Prostate gland (tissue), 2 donors: ENCODE measurements around the gene ZNF516. TPM values are rescaled to one million over a fixed set of nuclear protein-coding genes. Genes with fewer than 3 reads are reported as not detected.

ENCODE experiments used
- DNase-seq: peaks from one replicate; pipeline ENCODE4 v3.0.0-alpha.2; 2019; ENCODE audit warnings: low spot score
- H3K27ac ChIP-seq, 2 donors: fragments of 200-600 bp; sonication (generic); 2 replicates each; pipeline ENCODE4 v1.5.1; 2017 to 2019
- H3K27me3 ChIP-seq: fragments of 200-600 bp; sonication (generic); replicated peaks from 2 replicates; pipeline ENCODE4 v1.5.1; 2019; ENCODE audit not compliant: insufficient read depth
- H3K36me3 ChIP-seq, 2 donors: fragments of 200-600 bp; sonication (generic); 1 replicate in 1 of 2; 2 replicates in 1 of 2; pipeline versions ENCODE4 v1.5.1 to v1.8.1; 2017 to 2019
- H3K4me1 ChIP-seq: fragments of 200-600 bp; sonication (generic); replicated peaks from 2 replicates; pipeline ENCODE4 v1.5.1; 2019
- H3K4me3 ChIP-seq, 2 donors: fragments of 200-600 bp; sonication (generic); 2 replicates each; pipeline ENCODE4 v1.5.1; 2017 to 2019
- H3K9me3 ChIP-seq: fragments of 200-600 bp; sonication (generic); 2 replicates; pipeline ENCODE4 v1.5.1; 2017
- CTCF ChIP-seq, 4 experiments: fragments of 200-600 bp in 2 of 4; fragments of 450-650 bp in 2 of 4; sonication (generic) in 2 of 4; IDR thresholded peaks; 1 replicate in 3 of 4; 2 replicates in 1 of 4; pipeline ENCODE4 v1.5.1; 2016 to 2019; ENCODE audit warnings: antibody characterized with exemption in 4 of 4, mild to moderate bottlenecking in 2 of 4, moderate library complexity in 2 of 4
- POLR2A ChIP-seq: fragments of 450-650 bp; IDR thresholded peaks from one replicate; pipeline ENCODE4 v1.6.1; 2016; ENCODE audit warnings: antibody characterized with exemption, mild to moderate bottlenecking
- POLR2AphosphoS5 ChIP-seq: sonication (generic); formaldehyde crosslinking; IDR thresholded peaks from one replicate; pipeline ENCODE4 v1.6.1; 2017; ENCODE audit warnings: antibody characterized with exemption
- WGBS: methylation state at CpG from one replicate; pipeline ENCODE4 v1.1.5; 2018; 5-methylcytosine and 5-hydroxymethylcytosine counted together
- intact Hi-C: fragments of 100-400 bp; cut with DNase I; formaldehyde crosslinking; loops from one replicate; pipeline ENCODE4 v1.14.2; 2022
- total RNA-seq, 2 donors: library from RNA; depleted of rRNA; stranded (reverse); fragments of >200 nt; gene quantifications; one replicate each; pipeline ENCODE4 v1.1.0, GENCODE V29; 2016

The ZNF516 gene
- total RNA-seq, 2 donors from 2014 or later = 25.0 to 158 TPM

GRCh38 chr18:76421685-76422078, 73.4 kb downstream of the ZNF516 start:
- Histone ChIP-seq H3K4me1 (peaks cover 4% of the 10 kb centered on the region), H3K4me3 (no peak overlapping the region), H3K27ac (peak overlapping the region; percentile 11 to 54), H3K36me3 (no peaks in the 10 kb centered on the region), H3K27me3 (no peaks in the 10 kb centered on the region), H3K9me3 (no peaks in the 10 kb centered on the region)
- DNase-seq = no peak
- TF ChIP-seq CTCF (IDR thresholded peaks at IDR 0.05) (no peak), POLR2AphosphoS5 (no peak), POLR2A (no peak)
- intact Hi-C loops = no loop called here
- WGBS = 54% methylated on average over 3 of the region's 3 CpGs

GRCh38 chr18:76420898-76421684, 74.0 kb downstream of the ZNF516 start:
- intact Hi-C loops = no loop called here
- TF ChIP-seq POLR2A (no peak), POLR2AphosphoS5 (peak; percentile 49)
- DNase-seq = peak; percentile 55
- Histone ChIP-seq H3K36me3 (no peaks in the 10 kb centered on the region), H3K4me3 (no peak overlapping the region), H3K27ac (peak overlapping the region; percentile 11 to 54), H3K9me3 (no peaks in the 10 kb centered on the region), H3K4me1 (peaks cover 4% of the 10 kb centered on the region), H3K27me3 (no peaks in the 10 kb centered on the region)
- WGBS = 42% methylated on average over 13 of the region's 13 CpGs

GRCh38 chr18:76419811-76420210, 75.2 kb downstream of the ZNF516 start:
- DNase-seq = no peak
- Histone ChIP-seq H3K27me3 (no peaks in the 10 kb centered on the region), H3K4me1 (peaks cover 4% of the 10 kb centered on the region), H3K9me3 (no peaks in the 10 kb centered on the region), H3K4me3 (no peak overlapping the region), H3K27ac (no peak overlapping the region), H3K36me3 (no peaks in the 10 kb centered on the region)
- 93% methylated on average over 3 of the region's 3 CpGs for WGBS
- TF ChIP-seq POLR2AphosphoS5 = no peak
- TF ChIP-seq POLR2A = no peak
- intact Hi-C loops = no loop called here

- peaks cover 2% of the 10 kb centered on the region for H3K4me1 ChIP-seq
- no peak overlapping the region for H3K4me3 ChIP-seq
- 6% methylated on average over 9 of the region's 9 CpGs for WGBS
- no peaks in the 10 kb centered on the region for H3K36me3 ChIP-seq
- H3K27me3 ChIP-seq = no peaks in the 10 kb centered on the region
- DNase-seq = no peak
- TF ChIP-seq CTCF (IDR thresholded peaks at IDR 0.05) (no peak), POLR2AphosphoS5 (peak; percentile 49), POLR2A (no peak)
- intact Hi-C loops = no loop called here
- H3K9me3 ChIP-seq = no peaks in the 10 kb centered on the region
- H3K27ac ChIP-seq = peak overlapping the region; percentile 23 to 34
These were observed 78.1 kb downstream of the ZNF516 start for GRCh38 chr18:76416911-76417310.

- no peak overlapping the region for H3K27ac ChIP-seq
- no peak overlapping the region for H3K4me3 ChIP-seq
- 85% methylated on average over 17 of the region's 17 CpGs for WGBS
- TF ChIP-seq CTCF (IDR thresholded peaks at IDR 0.05) = no peak
- no peaks in the 10 kb centered on the region for H3K9me3 ChIP-seq
- intact Hi-C loops = no loop called here
- no peaks in the 10 kb centered on the region for H3K27me3 ChIP-seq
- H3K4me1 ChIP-seq = no peaks in the 10 kb centered on the region
- DNase-seq = no peak
- H3K36me3 ChIP-seq = no peaks in the 10 kb centered on the region
These were observed 80.0 kb downstream of the ZNF516 start for GRCh38 chr18:76414936-76415621.
